Measurements from ENCODE around the gene UBE2S.

DNA sequence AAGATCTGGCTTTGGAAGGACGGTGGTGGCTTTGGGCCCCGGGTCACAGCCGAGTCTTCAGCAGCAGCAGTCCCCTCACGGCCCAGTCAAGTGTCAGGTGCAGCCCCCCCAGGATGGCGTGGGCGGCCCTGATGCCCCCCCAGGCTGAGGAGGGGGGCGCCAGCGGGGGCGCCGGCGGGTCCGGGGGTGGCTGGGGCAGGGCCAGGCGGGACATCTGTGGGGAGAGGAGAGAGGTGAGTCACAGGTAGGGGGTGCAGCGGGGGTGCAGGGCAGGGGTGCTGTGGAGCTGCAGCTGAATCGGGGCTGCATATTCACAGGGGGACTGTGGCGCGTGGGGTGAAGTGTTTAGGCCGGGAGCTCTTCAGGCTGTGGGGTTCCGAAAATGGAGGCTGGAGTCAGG lies 41.6 kb downstream of the UBE2S start:
- TF ChIP-seq YY1 (IDR thresholded peaks at IDR 0.05; ENCODE audit: insufficient read depth, insufficient read length): no peak
- TF ChIP-seq ZNF274 (IDR thresholded peaks at IDR 0.05; ENCODE audit: low read depth, low read length): no peak

Data from NT2/D1 (cell line).